ENCODE data around the gene TWSG1. TPM values are rescaled to one million over a fixed set of nuclear protein-coding genes. Genes with fewer than 3 reads are reported as not detected.

Gene TWSG1
- total and polyA plus RNA-seq, 2 of the 13 experiments (the other 11 are each of a cell fraction or from before 2014, with no cell fraction given), result 6.6 to 9.4 TPM

DNA sequence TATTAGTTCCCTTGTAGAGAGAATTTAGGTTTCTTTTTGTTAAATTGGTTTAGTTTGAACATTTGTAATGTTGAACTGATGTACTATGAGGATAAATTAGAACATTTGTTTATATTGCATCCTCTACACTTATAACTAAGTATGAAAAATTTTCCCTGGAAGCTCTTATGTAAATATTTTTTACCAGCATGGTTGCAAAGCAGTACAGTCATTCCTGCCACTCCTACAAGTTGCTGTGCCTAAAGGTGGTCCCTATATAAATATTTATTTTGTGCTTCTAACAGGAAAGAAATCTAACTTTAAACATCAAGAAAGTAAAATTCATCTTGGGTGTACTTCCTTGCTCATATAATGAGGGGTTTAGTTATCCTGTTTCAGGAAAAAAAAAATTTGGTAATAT, 14.2 kb downstream of the TWSG1 start:
- BruUV-seq (replicated peaks), result no TSS peak
- Histone ChIP-seq H4K20me1 (ENCODE audit: insufficient read depth, low read length) (no peaks in the 10 kb centered on the region), H3K27me3 (ENCODE audit: control insufficient read depth in 1 of 2, insufficient read depth in 2 of 2, low read length in 2 of 2) (no peaks in the 10 kb centered on the region), H3K4me2 (ENCODE audit: low read depth, low read length) (no peak overlapping the region), H3K9me3 (ENCODE audit: low read length) (no peaks in the 10 kb centered on the region), H2AFZ (ENCODE audit: low read length) (no peak overlapping the region), H3K79me2 (ENCODE audit: insufficient read depth, low read length) (no peaks in the 10 kb centered on the region), H3K9ac (ENCODE audit: insufficient read depth, low read depth, low read length) (no peak overlapping the region), H3K4me1 (ENCODE audit: insufficient read depth, low read length) (peaks cover 15% of the 10 kb centered on the region), H3K27ac (ENCODE audit: extremely low read length, insufficient read depth, low read length) (no peak overlapping the region), H3K4me3 (replicated peaks in 1 of 3; ENCODE audit: insufficient read depth in 1 of 3, low read depth in 2 of 3, low read length in 3 of 3) (no peak overlapping the region), H3K36me3 (replicated peaks in 1 of 2; ENCODE audit: control insufficient read depth in 1 of 2, insufficient read depth in 2 of 2, low read length in 2 of 2) (no peaks in the 10 kb centered on the region)
- TF ChIP-seq HMG20A (CRISPR knock-in tag; IDR thresholded peaks at IDR 0.05; ENCODE audit: borderline replicate concordance), result 0 out of 2 replicates have a peak, but pooled peaks have one; percentile 8
- TF ChIP-seq NCOA2 (CRISPR knock-in tag; IDR thresholded peaks at IDR 0.05), result no peak
- ATAC-seq, result no peak
- no peak for FAIRE-seq
- intact Hi-C loops (cut with micrococcal nuclease; ENCODE audit: unreplicated experiment), result no loop called here
- CTCF ChIA-PET (ENCODE audit: low intra/inter-chr PET ratio, low total read pairs), result no interaction called here
- no peak for DNase-seq (ENCODE audit: low spot score)
- in situ Hi-C loops (cut with HindIII; ENCODE audit: extremely low pct_ligation_motif_present, low pct_unique_long_range_greater_than_20kb), result loop anchor here (25.0 kb wide), 1 partner anchor 286 kb away; no protein-coding TSS in a partner anchor
- POLR2A ChIA-PET, result interaction anchor here (1.0 kb wide), 1 partner anchor 14 kb away, joined by 4 read pairs; the partner anchor contains the start of gene TWSG1

DNA sequence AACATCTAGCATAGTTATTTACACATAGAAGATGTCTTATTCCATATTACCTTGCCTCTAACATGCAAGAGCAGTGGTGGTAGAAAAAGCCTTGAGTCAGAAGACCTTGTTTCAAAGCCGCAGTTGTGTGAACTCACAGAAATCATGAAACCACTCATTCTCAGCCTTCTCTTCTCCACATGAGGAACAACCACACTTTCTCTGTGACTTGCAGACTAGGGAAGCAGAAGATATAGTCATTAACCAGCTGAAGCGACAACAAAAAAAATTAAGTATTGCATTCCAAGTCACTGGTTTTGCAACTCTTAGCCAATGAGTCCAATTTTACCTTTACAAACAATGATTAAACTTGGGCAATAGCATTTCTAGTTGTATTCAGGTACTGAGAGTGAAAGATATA, 19.0 kb downstream of the TWSG1 start:
- ATAC-seq (no peak), DNase-seq (ENCODE audit: low spot score) (no peak), FAIRE-seq (no peak)
- H3K27ac ChIP-seq (ENCODE audit: extremely low read length, insufficient read depth, low read length), result no peak overlapping the region
- no peak overlapping the region for H3K9ac ChIP-seq (ENCODE audit: insufficient read depth, low read depth, low read length)
- no peaks in the 10 kb centered on the region for H3K36me3 ChIP-seq (replicated peaks in 1 of 2; ENCODE audit: control insufficient read depth in 1 of 2, insufficient read depth in 2 of 2, low read length in 2 of 2)
- H3K4me2 ChIP-seq (ENCODE audit: low read depth, low read length), result no peak overlapping the region
- no peaks in the 10 kb centered on the region for H3K27me3 ChIP-seq (ENCODE audit: control insufficient read depth in 1 of 2, insufficient read depth in 2 of 2, low read length in 2 of 2)
- H3K9me3 ChIP-seq (ENCODE audit: low read length), result no peaks in the 10 kb centered on the region
- no TSS peak for BruUV-seq (replicated peaks)
- no peak overlapping the region for H3K4me3 ChIP-seq (replicated peaks in 1 of 3; ENCODE audit: insufficient read depth in 1 of 3, low read depth in 2 of 3, low read length in 3 of 3)
- intact Hi-C loops (cut with micrococcal nuclease; ENCODE audit: unreplicated experiment), result no loop called here
- H4K20me1 ChIP-seq (ENCODE audit: insufficient read depth, low read length), result no peaks in the 10 kb centered on the region
- WGBS (ENCODE audit: low lambda C conversion rate), result 96% methylated on average over 2 of the region's 2 CpGs
- peaks cover 7% of the 10 kb centered on the region for H3K4me1 ChIP-seq (ENCODE audit: insufficient read depth, low read length)
- POLR2A ChIA-PET, result no interaction called here
- no peaks in the 10 kb centered on the region for H3K79me2 ChIP-seq (ENCODE audit: insufficient read depth, low read length)
- CTCF ChIA-PET (ENCODE audit: low intra/inter-chr PET ratio, low total read pairs), result no interaction called here
- no peak overlapping the region for H2AFZ ChIP-seq (ENCODE audit: low read length)
- in situ Hi-C loops (cut with HindIII; ENCODE audit: extremely low pct_ligation_motif_present, low pct_unique_long_range_greater_than_20kb), result no loop called here
- no peak for TF ChIP-seq ZNF329 (CRISPR knock-in tag; IDR thresholded peaks at IDR 0.05; ENCODE audit: low read depth)
- no peak for TF ChIP-seq NBN (conservative IDR thresholded peaks at IDR 0.05)
- TF ChIP-seq CAMTA2 (CRISPR knock-in tag; IDR thresholded peaks at IDR 0.05; ENCODE audit: borderline replicate concordance), result no peak
- TF ChIP-seq, protein P1, sequence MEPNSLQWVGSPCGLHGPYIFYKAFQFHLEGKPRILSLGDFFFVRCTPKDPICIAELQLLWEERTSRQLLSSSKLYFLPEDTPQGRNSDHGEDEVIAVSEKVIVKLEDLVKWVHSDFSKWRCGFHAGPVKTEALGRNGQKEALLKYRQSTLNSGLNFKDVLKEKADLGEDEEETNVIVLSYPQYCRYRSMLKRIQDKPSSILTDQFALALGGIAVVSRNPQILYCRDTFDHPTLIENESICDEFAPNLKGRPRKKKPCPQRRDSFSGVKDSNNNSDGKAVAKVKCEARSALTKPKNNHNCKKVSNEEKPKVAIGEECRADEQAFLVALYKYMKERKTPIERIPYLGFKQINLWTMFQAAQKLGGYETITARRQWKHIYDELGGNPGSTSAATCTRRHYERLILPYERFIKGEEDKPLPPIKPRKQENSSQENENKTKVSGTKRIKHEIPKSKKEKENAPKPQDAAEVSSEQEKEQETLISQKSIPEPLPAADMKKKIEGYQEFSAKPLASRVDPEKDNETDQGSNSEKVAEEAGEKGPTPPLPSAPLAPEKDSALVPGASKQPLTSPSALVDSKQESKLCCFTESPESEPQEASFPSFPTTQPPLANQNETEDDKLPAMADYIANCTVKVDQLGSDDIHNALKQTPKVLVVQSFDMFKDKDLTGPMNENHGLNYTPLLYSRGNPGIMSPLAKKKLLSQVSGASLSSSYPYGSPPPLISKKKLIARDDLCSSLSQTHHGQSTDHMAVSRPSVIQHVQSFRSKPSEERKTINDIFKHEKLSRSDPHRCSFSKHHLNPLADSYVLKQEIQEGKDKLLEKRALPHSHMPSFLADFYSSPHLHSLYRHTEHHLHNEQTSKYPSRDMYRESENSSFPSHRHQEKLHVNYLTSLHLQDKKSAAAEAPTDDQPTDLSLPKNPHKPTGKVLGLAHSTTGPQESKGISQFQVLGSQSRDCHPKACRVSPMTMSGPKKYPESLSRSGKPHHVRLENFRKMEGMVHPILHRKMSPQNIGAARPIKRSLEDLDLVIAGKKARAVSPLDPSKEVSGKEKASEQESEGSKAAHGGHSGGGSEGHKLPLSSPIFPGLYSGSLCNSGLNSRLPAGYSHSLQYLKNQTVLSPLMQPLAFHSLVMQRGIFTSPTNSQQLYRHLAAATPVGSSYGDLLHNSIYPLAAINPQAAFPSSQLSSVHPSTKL (CRISPR knock-in tag; IDR thresholded peaks at IDR 0.05), result no peak
- TF ChIP-seq ZNF83 (CRISPR knock-in tag; IDR thresholded peaks at IDR 0.05; ENCODE audit: borderline replicate concordance), result no peak
- no peak for TF ChIP-seq ETV5 (CRISPR knock-in tag; IDR thresholded peaks at IDR 0.05; ENCODE audit: borderline replicate concordance)
- TF ChIP-seq NCOA1 (CRISPR knock-in tag; IDR thresholded peaks at IDR 0.05), result no peak
- no peak for TF ChIP-seq ARNT2 (CRISPR knock-in tag; IDR thresholded peaks at IDR 0.05; ENCODE audit: low read depth)
- no peak for TF ChIP-seq ZNF121 (CRISPR knock-in tag; IDR thresholded peaks at IDR 0.05)
- TF ChIP-seq MIER2 (CRISPR knock-in tag; IDR thresholded peaks at IDR 0.05), result no peak
- TF ChIP-seq, protein P2, sequence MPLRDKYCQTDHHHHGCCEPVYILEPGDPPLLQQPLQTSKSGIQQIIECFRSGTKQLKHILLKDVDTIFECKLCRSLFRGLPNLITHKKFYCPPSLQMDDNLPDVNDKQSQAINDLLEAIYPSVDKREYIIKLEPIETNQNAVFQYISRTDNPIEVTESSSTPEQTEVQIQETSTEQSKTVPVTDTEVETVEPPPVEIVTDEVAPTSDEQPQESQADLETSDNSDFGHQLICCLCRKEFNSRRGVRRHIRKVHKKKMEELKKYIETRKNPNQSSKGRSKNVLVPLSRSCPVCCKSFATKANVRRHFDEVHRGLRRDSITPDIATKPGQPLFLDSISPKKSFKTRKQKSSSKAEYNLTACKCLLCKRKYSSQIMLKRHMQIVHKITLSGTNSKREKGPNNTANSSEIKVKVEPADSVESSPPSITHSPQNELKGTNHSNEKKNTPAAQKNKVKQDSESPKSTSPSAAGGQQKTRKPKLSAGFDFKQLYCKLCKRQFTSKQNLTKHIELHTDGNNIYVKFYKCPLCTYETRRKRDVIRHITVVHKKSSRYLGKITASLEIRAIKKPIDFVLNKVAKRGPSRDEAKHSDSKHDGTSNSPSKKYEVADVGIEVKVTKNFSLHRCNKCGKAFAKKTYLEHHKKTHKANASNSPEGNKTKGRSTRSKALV (CRISPR knock-in tag; IDR thresholded peaks at IDR 0.05), result no peak
- TF ChIP-seq FIP1L1 (IDR thresholded peaks at IDR 0.05; ENCODE audit: borderline replicate concordance, insufficient read depth, low read depth, low read length), result no peak

All from HepG2 (cell line).